Measurements from ENCODE around the gene LRRC46.
A peak's percentile ranks its signal among the peaks of the same experiment; 100 is the strongest.

The LRRC46 gene

GRCh38 chr17:47879776-47880454, 48.4 kb downstream of the LRRC46 start:
- H3K9ac ChIP-seq (ENCODE audit: low read length) = no peak overlapping the region
- H3K36me3 ChIP-seq (ENCODE audit: control insufficient read depth, insufficient read depth, low read length) = no peaks in the 10 kb centered on the region
- H3K4me3 ChIP-seq (ENCODE audit: low read length) = no peak overlapping the region
- H3K4me1 ChIP-seq (ENCODE audit: control insufficient read depth, insufficient read depth, low read length) = no peaks in the 10 kb centered on the region
- H3K27me3 ChIP-seq (ENCODE audit: control insufficient read depth, insufficient read depth, low read length) = peaks cover 7% of the 10 kb centered on the region
- no peak overlapping the region for H3K27ac ChIP-seq (ENCODE audit: low read depth, low read length)

GRCh38 chr17:47882247-47882646, 50.8 kb downstream of the LRRC46 start:
- no peaks in the 10 kb centered on the region for H3K27me3 ChIP-seq (ENCODE audit: control insufficient read depth, insufficient read depth, low read length)
- H3K4me1 ChIP-seq (ENCODE audit: control insufficient read depth, insufficient read depth, low read length) = no peaks in the 10 kb centered on the region
- no peak overlapping the region for H3K27ac ChIP-seq (ENCODE audit: low read depth, low read length)
- no peaks in the 10 kb centered on the region for H3K36me3 ChIP-seq (ENCODE audit: control insufficient read depth, insufficient read depth, low read length)
- no peak overlapping the region for H3K9ac ChIP-seq (ENCODE audit: low read length)
- H3K4me3 ChIP-seq (ENCODE audit: low read length) = peak overlapping the region; percentile 5

GRCh38 chr17:47882695-47883588, 51.5 kb downstream of the LRRC46 start:
- Histone ChIP-seq H3K27ac (ENCODE audit: low read depth, low read length) (no peak overlapping the region), H3K36me3 (ENCODE audit: control insufficient read depth, insufficient read depth, low read length) (no peaks in the 10 kb centered on the region), H3K4me1 (ENCODE audit: control insufficient read depth, insufficient read depth, low read length) (no peaks in the 10 kb centered on the region), H3K27me3 (ENCODE audit: control insufficient read depth, insufficient read depth, low read length) (no peaks in the 10 kb centered on the region), H3K4me3 (ENCODE audit: low read length) (peak overlapping the region; percentile 5), H3K9ac (ENCODE audit: low read length) (no peak overlapping the region)

- Histone ChIP-seq H3K4me3 (ENCODE audit: low read length) (no peak overlapping the region), H3K27me3 (ENCODE audit: control insufficient read depth, insufficient read depth, low read length) (no peaks in the 10 kb centered on the region), H3K4me1 (ENCODE audit: control insufficient read depth, insufficient read depth, low read length) (no peaks in the 10 kb centered on the region), H3K9ac (ENCODE audit: low read length) (no peak overlapping the region), H3K27ac (ENCODE audit: low read depth, low read length) (no peak overlapping the region), H3K36me3 (ENCODE audit: control insufficient read depth, insufficient read depth, low read length) (no peaks in the 10 kb centered on the region)
These were observed 52.3 kb downstream of the LRRC46 start for GRCh38 chr17:47883589-47884426.

GRCh38 chr17:47884427-47884740, 52.9 kb downstream of the LRRC46 start:
- Histone ChIP-seq H3K9ac (ENCODE audit: low read length) (no peak overlapping the region), H3K36me3 (ENCODE audit: control insufficient read depth, insufficient read depth, low read length) (no peaks in the 10 kb centered on the region), H3K27ac (ENCODE audit: low read depth, low read length) (no peak overlapping the region), H3K4me1 (ENCODE audit: control insufficient read depth, insufficient read depth, low read length) (no peaks in the 10 kb centered on the region), H3K27me3 (ENCODE audit: control insufficient read depth, insufficient read depth, low read length) (no peaks in the 10 kb centered on the region), H3K4me3 (ENCODE audit: low read length) (no peak overlapping the region)

- Histone ChIP-seq H3K27ac (ENCODE audit: low read depth, low read length) (no peak overlapping the region), H3K27me3 (ENCODE audit: control insufficient read depth, insufficient read depth, low read length) (no peaks in the 10 kb centered on the region), H3K4me1 (ENCODE audit: control insufficient read depth, insufficient read depth, low read length) (no peaks in the 10 kb centered on the region), H3K4me3 (ENCODE audit: low read length) (no peak overlapping the region), H3K36me3 (ENCODE audit: control insufficient read depth, insufficient read depth, low read length) (no peaks in the 10 kb centered on the region), H3K9ac (ENCODE audit: low read length) (no peak overlapping the region)
These were observed 53.6 kb downstream of the LRRC46 start for GRCh38 chr17:47884905-47885730.

All from rectal smooth muscle tissue (tissue), 1 donor.